Urinary bladder (tissue), 4 donors: ENCODE results near the gene CRMP1. TPM values are rescaled to one million over a fixed set of nuclear protein-coding genes. Genes with fewer than 3 reads are reported as not detected.
"Not testable (repeated sequence)": the region's sequence is repeated elsewhere in the genome, so short reads cannot be mapped to it uniquely, and the experiment has no call there.

Experiments used
- DNase-seq: peaks from one replicate; pipeline ENCODE4 v3.0.0-alpha.2; 2015; ENCODE audit errors: extremely low spot score
- H3K27ac ChIP-seq: one replicate; pipeline ENCODE4 v1.5.1; 2013; ENCODE audit warnings: low read depth, mild to moderate bottlenecking, moderate library complexity
- H3K36me3 ChIP-seq: one replicate; pipeline ENCODE4 v1.6.1; 2013; ENCODE audit warnings: mild to moderate bottlenecking, moderate library complexity; ENCODE audit not compliant: insufficient read depth
- H3K4me1 ChIP-seq: one replicate; pipeline ENCODE4 v1.6.1; 2013; ENCODE audit warnings: mild to moderate bottlenecking, moderate library complexity; ENCODE audit not compliant: insufficient read depth
- H3K4me3 ChIP-seq: one replicate; pipeline ENCODE4 v1.5.1; 2013; ENCODE audit warnings: low read depth, low read length
- WGBS: extraction: QIAGEN DNeasy Blood & Tissue Kit; methylation state at CpG from one replicate; pipeline ENCODE4 v1.1.7; 2013; 5-methylcytosine and 5-hydroxymethylcytosine counted together
- polyA plus RNA-seq: library from polyadenylated mRNA; stranded (reverse); fragments of 200-250 nt; gene quantifications from one replicate; pipeline ENCODE4 v1.2.3, GENCODE V29; 2013
- total RNA-seq: library from RNA; depleted of rRNA; stranded (reverse); fragments of >200 nt; gene quantifications from one replicate; pipeline ENCODE4 v1.2.3, GENCODE V29; 2014
- donor health status: healthy with polysubstance abuse.
- donor health status: healthy.

Gene CRMP1
- total and polyA plus RNA-seq, 2 donors: 12.1 to 15.8 TPM

DNA sequence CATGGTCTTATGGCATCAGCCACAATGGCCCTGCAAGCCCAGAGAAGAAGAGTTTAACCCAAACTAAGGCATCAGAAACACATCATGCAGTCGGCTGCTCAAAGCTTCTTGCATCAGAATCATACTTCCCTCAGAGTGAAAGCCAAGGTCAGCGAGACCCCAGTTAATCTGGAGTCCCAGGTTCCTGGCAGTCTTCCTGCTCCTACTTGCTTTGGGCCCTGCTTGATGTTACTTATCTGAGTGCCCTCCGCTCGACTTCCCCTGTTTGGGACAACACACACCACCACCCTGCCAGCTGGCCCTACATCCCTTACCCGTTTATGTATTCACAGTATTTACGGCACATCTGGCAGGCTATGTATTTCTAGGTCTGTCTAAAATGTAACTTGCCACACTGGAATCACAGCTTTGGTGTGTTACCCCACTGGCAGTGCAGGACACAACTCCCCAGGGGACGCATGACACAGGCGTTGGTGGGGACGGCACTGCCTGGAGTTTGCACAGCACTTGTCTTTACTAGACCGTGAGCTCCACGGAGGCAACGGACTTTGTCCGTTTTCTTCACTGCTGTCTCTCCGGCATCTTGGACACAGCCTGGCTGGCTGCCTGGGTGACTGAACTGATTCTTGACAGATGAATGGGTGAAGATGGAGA is 22.8 kb downstream of the CRMP1 start:
- no peak for DNase-seq
- H3K4me3 ChIP-seq: no peak overlapping the region
- H3K27ac ChIP-seq: no peak overlapping the region
- no peaks in the 10 kb centered on the region for H3K4me1 ChIP-seq
- no peaks in the 10 kb centered on the region for H3K36me3 ChIP-seq
- 84% methylated on average over 14 of the region's 14 CpGs for WGBS

DNA sequence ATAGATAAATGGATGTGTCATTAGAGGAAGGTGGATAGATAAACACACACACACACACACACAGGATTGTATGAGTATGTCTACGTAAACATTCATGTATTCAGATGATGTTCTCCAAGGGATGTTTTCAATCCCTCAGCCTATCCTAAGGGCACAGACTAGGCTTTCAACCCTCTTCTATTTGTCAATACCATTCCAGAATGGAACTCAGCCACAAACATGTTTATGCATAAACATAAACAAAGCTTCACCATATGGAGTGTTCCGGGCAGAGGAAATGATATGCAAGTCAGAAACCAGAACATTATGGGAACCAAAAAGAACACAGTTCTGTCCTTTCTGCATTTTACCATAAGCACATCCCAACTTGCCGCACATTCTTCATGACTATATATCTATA is 25.0 kb downstream of the CRMP1 start:
- 91% methylated on average over 3 of the region's 3 CpGs for WGBS
- Histone ChIP-seq H3K27ac (no peak overlapping the region), H3K4me1 (no peaks in the 10 kb centered on the region)

DNA sequence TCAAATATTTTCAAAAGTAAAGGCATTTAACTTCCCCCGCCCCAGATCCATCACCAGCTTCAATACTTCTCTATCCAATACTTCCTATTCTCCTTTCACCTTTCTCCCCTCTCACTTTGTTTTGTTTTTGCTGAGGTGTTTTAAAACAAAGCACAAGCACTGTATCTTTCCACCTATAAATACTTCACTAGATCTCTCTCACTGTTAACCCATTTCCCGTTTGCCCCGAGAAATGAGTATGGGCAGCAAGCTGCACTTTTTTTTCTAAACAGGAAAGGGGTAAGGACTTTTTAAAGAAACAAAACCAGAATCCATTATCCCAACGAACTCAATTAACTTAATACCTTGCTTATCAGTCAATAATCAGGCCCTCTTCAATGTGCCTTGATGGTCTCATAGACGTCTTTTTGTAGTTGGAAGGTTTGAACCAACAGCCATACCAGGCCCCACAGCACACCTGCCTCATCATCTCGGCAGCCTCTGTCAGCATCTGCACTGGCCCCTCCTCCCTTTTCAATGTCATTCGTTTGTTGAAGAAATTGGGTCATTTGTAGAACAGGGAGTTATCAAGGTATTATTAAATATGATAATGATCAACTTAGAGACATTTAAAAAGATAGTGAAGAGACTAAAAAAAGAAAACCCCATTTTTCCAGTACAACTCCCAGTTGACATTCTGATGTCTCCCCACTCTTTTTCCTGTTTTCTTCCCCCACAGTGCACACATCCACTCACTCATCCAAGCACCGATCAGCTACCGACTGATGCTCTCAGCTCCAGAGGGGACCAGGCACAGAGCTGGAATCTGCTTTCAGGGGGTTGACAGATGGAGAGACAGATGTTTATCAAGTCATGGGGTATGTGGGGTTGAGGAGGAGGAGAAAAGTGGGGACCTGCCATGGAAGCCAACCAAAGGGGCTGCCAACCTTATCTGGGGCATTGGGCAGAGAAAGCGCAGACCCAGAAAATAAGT is 25.8 kb downstream of the CRMP1 start:
- no peaks in the 10 kb centered on the region for H3K36me3 ChIP-seq
- no peak for DNase-seq
- H3K4me3 ChIP-seq: no peak overlapping the region
- H3K4me1 ChIP-seq: no peaks in the 10 kb centered on the region
- no peak overlapping the region for H3K27ac ChIP-seq
- WGBS: 75% methylated on average over 10 of the region's 10 CpGs

More for the DNA sequence above, 25.0 kb downstream of the CRMP1 start:
- H3K4me3 ChIP-seq: no peak overlapping the region
- no peak for DNase-seq
- no peaks in the 10 kb centered on the region for H3K36me3 ChIP-seq

DNA sequence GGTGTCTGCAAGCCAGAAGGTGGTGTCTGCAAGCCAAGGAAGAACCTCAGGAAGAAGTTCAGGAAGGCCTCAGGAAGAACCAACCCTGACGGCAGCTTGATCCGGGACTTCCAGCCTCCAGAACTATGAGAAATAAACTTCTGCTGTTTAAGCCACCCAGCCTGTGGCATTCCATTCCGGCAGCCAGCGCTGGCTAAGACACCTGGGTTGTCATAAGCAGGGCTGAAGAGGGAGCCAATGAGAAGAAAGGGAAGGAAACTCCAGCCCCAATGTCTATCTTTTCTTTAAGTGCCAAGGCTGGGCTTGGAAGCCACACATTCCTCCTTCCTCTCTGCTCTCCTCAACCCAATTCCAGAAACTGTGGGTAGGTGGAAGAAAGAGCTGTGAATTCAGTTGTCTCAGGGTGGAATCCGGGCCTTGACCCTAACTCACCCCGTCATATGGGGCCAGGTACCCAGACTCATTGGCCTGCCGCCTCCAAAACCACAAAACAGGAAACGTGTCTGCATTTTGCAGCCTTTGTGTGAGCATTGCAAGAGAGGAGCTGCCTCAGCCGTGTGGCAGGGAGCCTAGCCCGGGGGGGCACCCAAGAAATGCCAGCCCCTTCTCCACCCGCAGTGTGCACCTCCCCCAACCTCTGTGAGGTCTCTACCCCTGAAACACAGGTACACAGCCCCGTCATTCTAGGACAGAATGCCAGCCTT is 26.8 kb downstream of the CRMP1 start:
- Histone ChIP-seq H3K36me3 (no peaks in the 10 kb centered on the region), H3K27ac (no peak overlapping the region), H3K4me3 (no peak overlapping the region), H3K4me1 (no peaks in the 10 kb centered on the region)
- DNase-seq: no peak
- WGBS: 83% methylated on average over 12 of the region's 12 CpGs

- no peak for DNase-seq
- no peaks in the 10 kb centered on the region for H3K36me3 ChIP-seq
- 57% methylated on average over 15 of the region's 15 CpGs for WGBS
Observed at GRCh38 chr4:5863461-5864113, 29.3 kb downstream of the CRMP1 start.

GRCh38 chr4:5858020-5858769 is 34.7 kb downstream of the CRMP1 start:
- H3K4me1 ChIP-seq: no peaks in the 10 kb centered on the region
- WGBS: 92% methylated on average over 16 of the region's 16 CpGs
- no peak for DNase-seq
- no peak overlapping the region for H3K27ac ChIP-seq
- no peaks in the 10 kb centered on the region for H3K36me3 ChIP-seq
- no peak overlapping the region for H3K4me3 ChIP-seq

More at GRCh38 chr4:5863461-5864113, 29.3 kb downstream of the CRMP1 start:
- Histone ChIP-seq H3K27ac (no peak overlapping the region), H3K4me3 (no peak overlapping the region), H3K4me1 (no peaks in the 10 kb centered on the region)

- 89% methylated on average over 2 of the region's 2 CpGs for WGBS
- H3K27ac ChIP-seq: no peak overlapping the region
- no peak overlapping the region for H3K4me3 ChIP-seq
- no peaks in the 10 kb centered on the region for H3K4me1 ChIP-seq
- no peaks in the 10 kb centered on the region for H3K36me3 ChIP-seq
- no peak for DNase-seq
Observed at GRCh38 chr4:5857199-5857598, 35.7 kb downstream of the CRMP1 start.

- not testable (repeated sequence) for H3K36me3 ChIP-seq, H3K27ac ChIP-seq, H3K4me3 ChIP-seq, H3K4me1 ChIP-seq, DNase-seq
- WGBS: 99% methylated on average over 3 of the region's 3 CpGs
Observed at GRCh38 chr4:5856362-5856761, 36.5 kb downstream of the CRMP1 start.

DNA sequence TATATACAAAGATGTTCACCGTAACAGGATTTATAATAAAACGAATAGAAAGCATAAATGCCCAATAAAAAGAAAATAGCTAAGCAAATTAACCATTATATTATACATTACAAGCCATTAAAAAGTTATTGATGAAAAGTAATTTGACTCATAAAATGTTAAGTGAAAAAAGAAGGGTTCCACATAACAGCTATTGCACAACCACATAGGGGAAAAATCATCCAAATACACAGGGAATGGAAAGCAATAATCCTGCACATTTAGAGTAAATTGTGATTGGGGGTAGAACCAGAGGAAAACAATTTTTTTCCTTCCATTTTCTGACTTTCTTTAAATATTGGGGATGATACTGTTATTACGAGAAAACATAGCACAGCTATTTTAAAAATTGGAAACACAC is 38.0 kb downstream of the CRMP1 start:
- Histone ChIP-seq H3K4me3 (no peak overlapping the region), H3K27ac (no peak overlapping the region), H3K36me3 (no peaks in the 10 kb centered on the region), H3K4me1 (no peaks in the 10 kb centered on the region)
- 90% methylated on average over 3 of the region's 3 CpGs for WGBS
- DNase-seq: no peak

GRCh38 chr4:5852523-5853202 is 40.2 kb downstream of the CRMP1 start:
- no peak for DNase-seq
- Histone ChIP-seq H3K4me1 (no peaks in the 10 kb centered on the region), H3K27ac (no peak overlapping the region), H3K4me3 (no peak overlapping the region), H3K36me3 (no peaks in the 10 kb centered on the region)
- 88% methylated on average over 9 of the region's 9 CpGs for WGBS

DNA sequence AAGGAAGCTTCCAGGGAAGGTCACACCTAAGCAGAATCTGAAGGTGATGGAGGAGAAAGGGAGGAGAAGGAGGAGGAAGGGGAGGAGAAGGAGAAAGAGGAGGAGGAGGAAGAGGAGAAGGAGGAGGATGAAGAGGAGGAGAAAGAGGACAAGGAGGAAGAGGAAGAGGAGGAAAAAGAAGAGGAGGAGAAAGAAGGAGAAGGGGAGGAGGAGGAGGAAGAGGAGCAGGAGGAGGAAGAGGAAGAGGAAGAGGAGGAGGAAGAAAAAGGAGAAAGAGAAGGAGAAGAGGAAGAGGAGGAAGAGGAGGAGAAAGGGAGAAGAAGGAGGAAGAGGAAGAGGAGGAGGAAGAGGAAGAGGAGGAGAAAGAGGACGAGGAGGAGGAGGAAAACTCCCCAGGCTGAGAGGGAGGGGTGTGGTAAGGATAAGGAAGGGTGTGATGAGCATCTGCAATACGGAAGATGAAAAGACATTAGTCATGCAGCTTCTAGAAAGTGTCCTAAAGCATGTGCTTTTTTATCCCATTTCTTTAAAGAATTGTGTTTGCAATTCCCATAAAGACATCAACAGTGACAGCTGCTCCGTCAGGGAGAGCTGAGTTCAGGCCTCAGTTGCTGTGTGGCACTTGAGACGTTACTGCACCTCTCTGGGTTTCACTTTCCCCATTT is 41.1 kb downstream of the CRMP1 start:
- DNase-seq: no peak
- H3K4me3 ChIP-seq: no peak overlapping the region
- no peak overlapping the region for H3K27ac ChIP-seq
- H3K4me1 ChIP-seq: no peaks in the 10 kb centered on the region
- WGBS: 83% methylated on average over 4 of the region's 4 CpGs
- H3K36me3 ChIP-seq: no peaks in the 10 kb centered on the region
